Spinal cord (tissue), 10 donors: Measurements from ENCODE around the gene TNFRSF1A. TPM values are rescaled to one million over a fixed set of nuclear protein-coding genes. Genes with fewer than 3 reads are reported as not detected.

Source experiments
- DNase-seq, 6 donors: peaks; one replicate each; pipeline versions ENCODE4 v3.0.0 to v3.0.0-alpha.2; 2013 to 2015; ENCODE audit warnings: low spot score in 6 of 6, low read depth in 4 of 6
- H3K27ac ChIP-seq: one replicate; pipeline ENCODE4 v1.5.1; 2013; ENCODE audit warnings: low read depth, low read length, control low read depth
- H3K27me3 ChIP-seq: one replicate; pipeline ENCODE4 v1.6.1; 2013; ENCODE audit warnings: low read length; ENCODE audit not compliant: control insufficient read depth, insufficient read depth
- H3K36me3 ChIP-seq: one replicate; pipeline ENCODE4 v1.6.1; 2013; ENCODE audit warnings: low read length; ENCODE audit not compliant: control insufficient read depth, insufficient read depth
- H3K4me1 ChIP-seq: one replicate; pipeline ENCODE4 v1.6.1; 2013; ENCODE audit warnings: low read length; ENCODE audit not compliant: control insufficient read depth, insufficient read depth
- H3K4me3 ChIP-seq: one replicate; pipeline ENCODE4 v1.5.1; 2013; ENCODE audit warnings: low read depth, low read length, control low read depth
- H3K9me3 ChIP-seq: one replicate; pipeline ENCODE4 v1.6.1; 2013; ENCODE audit warnings: low read length; ENCODE audit not compliant: control insufficient read depth, insufficient read depth
- WGBS: methylation state at CpG from one replicate; pipeline ENCODE4 v1.1.5; 2013; ENCODE audit warnings: missing lambda C conversion rate; ENCODE audit not compliant: insufficient coverage; 5-methylcytosine and 5-hydroxymethylcytosine counted together
- polyA plus RNA-seq, 2 donors: library from polyadenylated mRNA; unstranded; fragments of 120-200 nt; gene quantifications; one replicate each; pipeline ENCODE4 v1.2.1, GENCODE V29; 2013; ENCODE audit not compliant: insufficient read length in 2 of 2
- small RNA-seq: library from RNA; depleted of rRNA; stranded (forward); fragments of <200 nt; gene quantifications from one replicate; pipeline ENCODE3, GENCODE V24; 2014; ENCODE audit warnings: low replicate concordance
- total RNA-seq, 2 donors: library from RNA; depleted of rRNA in 1 of 2; stranded (reverse); fragments of 120-200 nt in 1 of 2; fragments of >200 nt in 1 of 2; gene quantifications; one replicate each; pipeline versions ENCODE4 v1.2.3 to v1.2.4, GENCODE V29; 2013 to 2014
- donor health status: healthy.

TNFRSF1A gene
- total and polyA plus RNA-seq, 4 donors: 38.1 to 62.4 (median 55.6) TPM

GRCh38 chr12:6280053-6280469 is 61.8 kb downstream of the TNFRSF1A start:
- no peak overlapping the region for H3K27ac ChIP-seq
- DNase-seq: no peak
- 97% methylated on average over 2 of the region's 2 CpGs for WGBS

GRCh38 chr12:6279631-6280030 is 62.2 kb downstream of the TNFRSF1A start:
- no peaks in the 10 kb centered on the region for H3K9me3 ChIP-seq
- no peaks in the 10 kb centered on the region for H3K36me3 ChIP-seq
- H3K4me1 ChIP-seq: peaks cover 13% of the 10 kb centered on the region
- no peak overlapping the region for H3K4me3 ChIP-seq
- 94% methylated on average over 5 of the region's 8 CpGs for WGBS
- H3K27ac ChIP-seq: no peak overlapping the region
- H3K27me3 ChIP-seq: peaks cover 17% of the 10 kb centered on the region
- no peak for DNase-seq

More at GRCh38 chr12:6280053-6280469, 61.8 kb downstream of the TNFRSF1A start:
- Histone ChIP-seq H3K36me3 (no peaks in the 10 kb centered on the region), H3K4me1 (peaks cover 11% of the 10 kb centered on the region), H3K9me3 (no peaks in the 10 kb centered on the region), H3K4me3 (no peak overlapping the region), H3K27me3 (peaks cover 17% of the 10 kb centered on the region)

- H3K27me3 ChIP-seq: peaks cover 17% of the 10 kb centered on the region
- H3K4me3 ChIP-seq: no peak overlapping the region
- DNase-seq: no peak
- H3K27ac ChIP-seq: no peak overlapping the region
- 93% methylated on average over 10 of the region's 12 CpGs for WGBS
- H3K4me1 ChIP-seq: peaks cover 17% of the 10 kb centered on the region
- H3K36me3 ChIP-seq: no peaks in the 10 kb centered on the region
- H3K9me3 ChIP-seq: no peaks in the 10 kb centered on the region
These were observed 62.6 kb downstream of the TNFRSF1A start for GRCh38 chr12:6279256-6279628.

Small RNA genes within 50 kb of the gene (small RNA-seq; reads per million reads assigned to genes)
- gene RN7SL391P: not detected

Other genes starting within 250 kb of the TNFRSF1A start
- gene VWF, start 217.4 kb downstream of the TNFRSF1A start, total RNA-seq: 10 to 100 TPM; 40.4 to 76.6 TPM
- gene VWF, start 217.4 kb downstream of the TNFRSF1A start, polyA plus RNA-seq: 10 to 100 TPM; 34.3 to 34.5 TPM
- gene CD9, start 141.7 kb downstream of the TNFRSF1A start, total RNA-seq: 100 to 1,000 TPM; 139 to 275 TPM
- 100 to 1,000 TPM; 106 to 128 TPM for gene CD9, start 141.7 kb downstream of the TNFRSF1A start, polyA plus RNA-seq
- gene PLEKHG6, start 31.4 kb downstream of the TNFRSF1A start, total RNA-seq: under 1 TPM in 1 of 2 donors, not detected in 1; 0.39 TPM
- under 1 TPM; 0.32 to 0.95 TPM for gene PLEKHG6, start 31.4 kb downstream of the TNFRSF1A start, polyA plus RNA-seq
- 1 to 10 TPM in 1 of 2 donors, under 1 TPM in 1; 0.40 to 1.3 TPM for gene SCNN1A, start 33.5 kb upstream of the TNFRSF1A start, total RNA-seq
- gene SCNN1A, start 33.5 kb upstream of the TNFRSF1A start, polyA plus RNA-seq: under 1 TPM; 0.69 to 0.76 TPM
- 10 to 100 TPM in 1 of 2 donors, 1 to 10 TPM in 1; 6.8 to 43.5 TPM for gene LTBR, start 42.1 kb upstream of the TNFRSF1A start, total RNA-seq
- 10 to 100 TPM; 17.7 to 24.5 TPM for gene LTBR, start 42.1 kb upstream of the TNFRSF1A start, polyA plus RNA-seq
- gene CD27, start 102.9 kb upstream of the TNFRSF1A start, total RNA-seq: under 1 TPM; 0.50 TPM
- 1 to 10 TPM; 3.0 to 3.6 TPM for gene CD27, start 102.9 kb upstream of the TNFRSF1A start, polyA plus RNA-seq
- gene TAPBPL, start 110.0 kb upstream of the TNFRSF1A start, total RNA-seq: 10 to 100 TPM in 1 of 2 donors, 1 to 10 TPM in 1; 7.6 to 26.4 TPM
- gene TAPBPL, start 110.0 kb upstream of the TNFRSF1A start, polyA plus RNA-seq: 10 to 100 TPM; 10.0 to 10.7 TPM
- gene VAMP1, start 128.6 kb upstream of the TNFRSF1A start, total RNA-seq: 100 to 1,000 TPM in 1 of 2 donors, 10 to 100 TPM in 1; 38.3 to 185 TPM
- 100 to 1,000 TPM; 279 TPM for gene VAMP1, start 128.6 kb upstream of the TNFRSF1A start, polyA plus RNA-seq
- gene MRPL51, start 151.2 kb upstream of the TNFRSF1A start, total RNA-seq: 100 to 1,000 TPM in 1 of 2 donors, 10 to 100 TPM in 1; 45.4 to 180 TPM
- 100 to 1,000 TPM; 122 to 128 TPM for gene MRPL51, start 151.2 kb upstream of the TNFRSF1A start, polyA plus RNA-seq
- gene NCAPD2, start 152.0 kb upstream of the TNFRSF1A start, total RNA-seq: 10 to 100 TPM; 21.0 to 30.0 TPM
- 10 to 100 TPM; 28.9 to 29.1 TPM for gene NCAPD2, start 152.0 kb upstream of the TNFRSF1A start, polyA plus RNA-seq
- 1,000 to 10,000 TPM; 1,774 to 2,778 TPM for gene GAPDH, start 192.4 kb upstream of the TNFRSF1A start, total RNA-seq
- 1,000 to 10,000 TPM; 3,263 to 3,295 TPM for gene GAPDH, start 192.4 kb upstream of the TNFRSF1A start, polyA plus RNA-seq
- gene IFFO1, start 214.0 kb upstream of the TNFRSF1A start, total RNA-seq: 10 to 100 TPM in 1 of 2 donors, 1 to 10 TPM in 1; 8.4 to 15.8 TPM
- 10 to 100 TPM; 26.4 to 35.6 TPM for gene IFFO1, start 214.0 kb upstream of the TNFRSF1A start, polyA plus RNA-seq
- gene NOP2, start 226.2 kb upstream of the TNFRSF1A start, total RNA-seq: 10 to 100 TPM in 1 of 2 donors, 1 to 10 TPM in 1; 8.0 to 22.2 TPM
- gene NOP2, start 226.2 kb upstream of the TNFRSF1A start, polyA plus RNA-seq: 10 to 100 TPM; 24.5 to 33.7 TPM